SU-DHL-6 (cell line): Measurements from ENCODE around the gene NAIP.
"Not testable (repeated sequence)": the region's sequence is repeated elsewhere in the genome, so short reads cannot be mapped to it uniquely, and the experiment has no call there.

ENCODE experiments used
- EZH2phosphoT487 ChIP-seq: fragments of 200-600 bp; sonication (generic), shearing (Covaris generic); conservative IDR thresholded peaks from 2 replicates; pipeline ENCODE4 v1.6.1; 2018; ENCODE audit warnings: mild to moderate bottlenecking, antibody characterized with exemption, low read length, moderate library complexity, mixed read lengths
- TF ChIP-seq, protein P1 (sequence below): fragments of 200-600 bp; sonication (generic); IDR thresholded peaks from one replicate; pipeline ENCODE4 v1.5.1; 2017; ENCODE audit warnings: antibody characterized with exemption, mild to moderate bottlenecking, low read length, moderate library complexity; ENCODE audit not compliant: insufficient read depth, poor library complexity, severe bottlenecking

- TF ChIP-seq, protein P1, sequence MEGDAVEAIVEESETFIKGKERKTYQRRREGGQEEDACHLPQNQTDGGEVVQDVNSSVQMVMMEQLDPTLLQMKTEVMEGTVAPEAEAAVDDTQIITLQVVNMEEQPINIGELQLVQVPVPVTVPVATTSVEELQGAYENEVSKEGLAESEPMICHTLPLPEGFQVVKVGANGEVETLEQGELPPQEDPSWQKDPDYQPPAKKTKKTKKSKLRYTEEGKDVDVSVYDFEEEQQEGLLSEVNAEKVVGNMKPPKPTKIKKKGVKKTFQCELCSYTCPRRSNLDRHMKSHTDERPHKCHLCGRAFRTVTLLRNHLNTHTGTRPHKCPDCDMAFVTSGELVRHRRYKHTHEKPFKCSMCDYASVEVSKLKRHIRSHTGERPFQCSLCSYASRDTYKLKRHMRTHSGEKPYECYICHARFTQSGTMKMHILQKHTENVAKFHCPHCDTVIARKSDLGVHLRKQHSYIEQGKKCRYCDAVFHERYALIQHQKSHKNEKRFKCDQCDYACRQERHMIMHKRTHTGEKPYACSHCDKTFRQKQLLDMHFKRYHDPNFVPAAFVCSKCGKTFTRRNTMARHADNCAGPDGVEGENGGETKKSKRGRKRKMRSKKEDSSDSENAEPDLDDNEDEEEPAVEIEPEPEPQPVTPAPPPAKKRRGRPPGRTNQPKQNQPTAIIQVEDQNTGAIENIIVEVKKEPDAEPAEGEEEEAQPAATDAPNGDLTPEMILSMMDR: not testable (repeated sequence)
- TF ChIP-seq EZH2phosphoT487: not testable (repeated sequence)
Observed at GRCh38 chr5:71044128-71044527, 19.0 kb upstream of the NAIP start.
